Brain pericyte (primary cell): ENCODE measurements around the gene NFATC4.

ENCODE experiments used
- DNase-seq: peaks from one replicate; pipeline ENCODE4 v3.0.0-alpha.2; 2012; ENCODE audit warnings: low read depth, low spot score

NFATC4 gene

GRCh38 chr14:24388474-24389179 is 20.6 kb downstream of the NFATC4 start:
- no peak for DNase-seq

- DNase-seq: no peak
Measured at GRCh38 chr14:24389226-24389848, 21.4 kb downstream of the NFATC4 start.

GRCh38 chr14:24390701-24391468 is 22.9 kb downstream of the NFATC4 start:
- no peak for DNase-seq

GRCh38 chr14:24392325-24393091 is 24.5 kb downstream of the NFATC4 start:
- no peak for DNase-seq

GRCh38 chr14:24394275-24394674 is 26.3 kb downstream of the NFATC4 start:
- no peak for DNase-seq

GRCh38 chr14:24395609-24396582 is 27.9 kb downstream of the NFATC4 start:
- no peak for DNase-seq

- DNase-seq: no peak
Measured at GRCh38 chr14:24397639-24398292, 29.8 kb downstream of the NFATC4 start.

- no peak for DNase-seq
Measured at GRCh38 chr14:24398293-24398652, 30.3 kb downstream of the NFATC4 start.

GRCh38 chr14:24398653-24399446 is 30.9 kb downstream of the NFATC4 start, which contains the start of gene NYNRIN:
Gene NYNRIN, plus strand, starts transcription at chr14:24399003. Its CDS starts 244 bp downstream, at chr14:24399247.
- no peak for DNase-seq

- no peak for DNase-seq
Measured at GRCh38 chr14:24399447-24399822, 31.5 kb downstream of the NFATC4 start.

- no peak for DNase-seq
Measured at GRCh38 chr14:24399999-24400718, 32.2 kb downstream of the NFATC4 start.

GRCh38 chr14:24401810-24402702 is 34.1 kb downstream of the NFATC4 start:
- DNase-seq: no peak

GRCh38 chr14:24403294-24403998 is 35.5 kb downstream of the NFATC4 start:
- no peak for DNase-seq

- no peak for DNase-seq
Measured at GRCh38 chr14:24404814-24405213, 36.8 kb downstream of the NFATC4 start.

- DNase-seq: no peak
Measured at GRCh38 chr14:24406416-24406815, 38.4 kb downstream of the NFATC4 start.

- no peak for DNase-seq
Measured at GRCh38 chr14:24407608-24408325, 39.8 kb downstream of the NFATC4 start.
